ENCODE measurements around the gene SCPEP1. TPM values are rescaled to one million over a fixed set of nuclear protein-coding genes. Genes with fewer than 3 reads are reported as not detected.

SCPEP1 gene
- total RNA-seq, 1 experiment from 2014 or later, result 55.6 TPM

DNA sequence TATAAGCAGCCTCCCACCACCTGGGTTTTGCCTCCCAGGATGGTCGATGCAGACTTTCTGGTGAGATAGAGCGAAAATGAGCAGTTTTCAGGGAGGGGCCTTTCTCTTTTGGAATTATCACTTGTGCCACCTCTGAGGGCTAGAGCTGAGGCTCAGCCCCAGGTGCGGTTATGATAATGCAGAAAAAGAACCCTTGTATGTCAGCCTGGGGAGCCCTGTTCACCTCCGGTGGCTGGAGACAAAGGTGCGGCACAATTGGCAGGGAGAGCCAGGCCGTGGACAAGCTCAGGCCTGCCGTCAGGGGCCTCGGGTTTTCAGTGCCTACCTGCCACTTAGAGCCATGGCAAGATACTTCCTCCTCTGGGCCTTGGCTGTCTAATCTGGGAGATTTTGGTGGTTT, 4.4 kb downstream of the SCPEP1 start:
- Histone ChIP-seq H3K36me3 (peaks cover 3% of the 10 kb centered on the region; the same call in 1 of the 2 replicates), H3K27me3 (no peaks in the 10 kb centered on the region), H3K9me3 (no peaks in the 10 kb centered on the region), H3K4me3 (no peak overlapping the region)
- DNase-seq, result no peak

DNA sequence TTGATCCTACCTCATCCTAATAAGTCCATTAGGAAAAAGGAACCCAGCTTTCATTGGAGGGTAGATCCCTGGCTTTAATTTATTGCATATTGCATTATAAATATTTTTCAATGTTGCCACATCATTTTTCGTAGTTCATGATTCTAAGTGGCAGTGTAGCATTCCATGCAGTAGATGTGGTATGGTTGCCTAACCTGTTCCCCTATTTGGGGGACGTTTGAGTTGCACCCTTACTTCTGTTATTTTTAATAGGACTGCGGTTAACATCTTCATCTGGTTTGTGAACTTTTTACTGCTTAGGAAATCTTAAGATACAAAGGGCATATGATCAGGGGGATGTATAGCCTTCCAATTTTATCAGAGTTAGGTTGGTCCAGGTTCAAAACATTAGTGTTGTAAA, 5.4 kb downstream of the SCPEP1 start:
- Histone ChIP-seq H3K36me3 (peaks cover 7% of the 10 kb centered on the region), H3K4me3 (no peak overlapping the region), H3K9me3 (no peaks in the 10 kb centered on the region), H3K27me3 (no peaks in the 10 kb centered on the region)
- DNase-seq, result no peak

DNA sequence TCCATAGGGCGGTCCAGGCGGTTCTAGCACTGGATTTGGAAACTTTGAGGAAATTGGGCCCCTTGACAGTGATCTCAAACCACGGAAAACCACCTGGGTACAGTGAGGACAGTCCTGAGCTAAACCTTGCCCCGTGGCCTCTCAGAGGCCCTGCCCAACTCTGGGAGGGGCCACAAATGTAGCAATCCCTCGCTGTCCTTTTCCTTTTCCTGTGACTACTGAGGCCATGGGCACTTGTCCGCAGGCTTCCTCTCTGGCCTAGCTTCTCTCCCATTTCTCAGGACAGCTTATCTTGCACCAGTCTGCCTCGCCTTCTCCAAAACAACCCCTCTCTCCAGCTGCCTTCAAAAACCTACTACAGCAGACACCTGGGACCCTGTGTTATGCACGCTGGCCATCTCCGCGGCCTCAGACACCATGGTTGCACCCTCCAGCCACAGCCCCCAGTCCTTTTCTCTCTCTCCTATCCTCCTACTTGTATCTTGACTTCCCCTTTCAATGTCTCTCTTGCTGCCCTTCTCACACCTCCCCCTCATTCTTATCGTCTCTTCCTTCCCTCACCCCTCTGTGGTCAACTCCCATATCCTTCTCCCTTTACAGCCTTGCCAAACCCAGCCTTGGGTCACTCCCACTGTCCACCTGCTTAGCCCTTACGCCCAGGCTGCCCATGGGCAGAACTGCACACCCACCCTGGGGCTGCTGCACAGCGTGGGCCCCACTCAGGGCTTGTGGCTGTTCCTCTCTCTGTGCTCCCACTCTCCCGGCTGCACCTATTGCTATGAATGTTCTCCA, 7.6 kb downstream of the SCPEP1 start:
- no peaks in the 10 kb centered on the region for H3K9me3 ChIP-seq
- H3K4me3 ChIP-seq, result no peak overlapping the region
- H3K27me3 ChIP-seq, result no peaks in the 10 kb centered on the region
- no peak for DNase-seq
- peaks cover 7% of the 10 kb centered on the region for H3K36me3 ChIP-seq

DNA sequence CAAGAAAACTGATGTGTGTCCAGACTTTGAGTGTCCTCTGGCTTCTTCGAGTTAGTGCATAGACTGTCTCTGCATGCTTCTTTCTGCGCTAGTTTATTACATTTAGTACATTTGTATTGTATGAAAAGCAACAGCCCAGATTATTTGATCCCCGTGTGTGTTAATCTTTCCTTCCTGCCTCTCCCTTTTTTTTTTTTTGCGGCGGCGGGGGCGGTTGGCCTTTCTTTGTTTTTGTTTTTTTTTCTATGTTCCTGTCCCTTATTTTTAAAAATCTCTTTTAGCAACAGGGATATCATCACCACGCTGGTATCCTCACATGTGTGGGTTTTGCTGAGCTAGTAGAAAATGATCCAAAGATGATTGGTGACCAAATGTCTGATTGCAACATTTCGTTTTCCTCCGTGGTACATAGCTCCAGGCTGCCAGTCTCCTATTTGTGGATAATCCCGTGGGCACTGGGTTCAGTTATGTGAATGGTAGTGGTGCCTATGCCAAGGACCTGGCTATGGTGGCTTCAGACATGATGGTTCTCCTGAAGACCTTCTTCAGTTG, 9.4 kb downstream of the SCPEP1 start:
- no peaks in the 10 kb centered on the region for H3K9me3 ChIP-seq
- no peaks in the 10 kb centered on the region for H3K27me3 ChIP-seq
- DNase-seq, result no peak
- peaks cover 7% of the 10 kb centered on the region for H3K36me3 ChIP-seq
- no peak overlapping the region for H3K4me3 ChIP-seq

DNA sequence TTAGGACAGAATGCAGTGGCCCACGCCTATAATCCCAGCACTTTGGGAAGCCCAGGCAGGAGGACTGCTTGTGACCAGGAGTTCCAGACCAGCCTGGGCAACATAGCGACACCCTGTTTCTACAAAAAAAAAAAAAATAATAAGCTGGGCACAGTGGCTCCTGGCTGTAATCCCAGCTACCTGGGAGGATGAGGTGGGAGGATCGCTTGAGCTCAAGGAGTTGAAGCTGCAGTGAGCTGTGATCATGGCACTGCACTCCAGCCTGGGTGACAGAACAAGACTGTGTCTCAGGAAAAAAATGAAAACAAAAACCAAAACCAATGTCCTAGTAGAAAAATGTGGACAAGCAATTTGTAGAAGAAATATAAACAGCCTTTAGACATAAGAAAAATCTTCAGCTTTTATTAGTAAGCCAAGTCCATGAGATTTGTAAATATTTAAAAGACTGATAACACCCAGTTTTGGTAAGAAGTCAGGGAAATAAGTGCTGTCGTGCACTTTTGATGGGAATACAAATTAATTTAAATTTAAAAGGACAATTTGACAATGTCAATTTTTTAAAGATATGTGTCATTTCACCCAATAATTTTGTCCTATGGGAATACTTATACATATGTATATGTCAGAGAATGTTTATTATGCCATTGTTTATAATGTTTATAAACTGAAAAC, 11.1 kb downstream of the SCPEP1 start:
- H3K4me3 ChIP-seq, result no peak overlapping the region
- no peaks in the 10 kb centered on the region for H3K9me3 ChIP-seq
- no peak for DNase-seq
- H3K36me3 ChIP-seq, result peaks cover 7% of the 10 kb centered on the region
- no peaks in the 10 kb centered on the region for H3K27me3 ChIP-seq

DNA sequence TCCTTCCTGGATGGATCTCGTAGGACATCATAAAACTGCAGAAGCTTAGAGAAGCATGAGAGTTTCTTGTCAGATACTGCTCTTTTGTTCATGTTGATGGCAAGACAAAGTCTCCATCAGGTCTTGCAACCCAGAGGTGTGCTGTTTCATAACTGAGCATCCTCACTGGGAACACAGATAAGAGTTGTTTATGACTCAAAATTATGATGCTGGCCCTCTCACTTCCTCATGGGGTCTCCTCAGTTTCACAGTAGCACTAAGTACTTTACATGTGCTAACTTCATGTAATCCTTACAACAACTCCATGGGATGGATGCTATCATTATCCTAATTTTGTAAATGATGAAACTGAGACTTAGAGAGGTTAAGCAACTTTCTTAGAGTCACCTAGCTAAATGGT, 14.4 kb downstream of the SCPEP1 start:
- H3K27me3 ChIP-seq, result no peaks in the 10 kb centered on the region
- H3K4me3 ChIP-seq, result no peak overlapping the region
- no peak for DNase-seq
- peaks cover 10% of the 10 kb centered on the region for H3K36me3 ChIP-seq
- H3K9me3 ChIP-seq, result no peaks in the 10 kb centered on the region

DNA sequence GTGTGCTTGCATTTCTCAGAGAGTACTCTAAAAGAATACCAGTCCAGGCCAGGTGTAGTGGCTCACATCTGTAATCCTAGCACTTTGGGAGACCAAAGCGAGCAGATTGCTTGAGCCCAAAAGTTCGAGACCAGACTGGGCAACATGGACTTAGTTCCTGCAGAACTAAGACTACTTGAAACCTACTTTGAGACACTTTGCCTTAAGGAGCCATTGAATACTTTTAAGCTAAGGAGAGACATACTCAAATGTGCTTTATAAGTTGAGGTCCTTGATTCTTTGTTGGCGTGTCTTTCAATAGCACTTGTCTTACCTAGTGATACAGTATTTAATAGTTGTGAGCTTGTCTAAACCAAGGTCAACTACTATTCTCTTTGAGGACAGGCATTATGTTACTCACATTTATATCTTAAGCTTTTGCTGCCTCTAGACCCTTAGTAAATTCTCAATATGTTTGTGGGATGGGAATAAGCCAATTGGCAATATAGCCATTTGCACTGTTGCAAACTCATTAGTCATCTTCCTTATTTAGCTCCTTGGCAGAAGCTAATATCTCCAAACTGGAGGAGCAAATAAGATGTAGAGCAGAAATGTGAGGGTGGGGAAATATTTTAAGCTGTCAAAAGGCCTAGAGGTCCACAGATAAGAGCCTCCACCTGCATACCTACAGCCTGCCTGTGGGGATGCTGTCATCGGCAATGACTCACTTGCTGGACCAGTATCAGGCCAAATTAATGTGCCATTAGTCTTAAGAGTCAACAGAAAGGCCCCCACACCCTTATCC, 16.3 kb downstream of the SCPEP1 start:
- Histone ChIP-seq H3K27me3 (no peaks in the 10 kb centered on the region), H3K4me3 (no peak overlapping the region), H3K9me3 (no peaks in the 10 kb centered on the region), H3K36me3 (peaks cover 5% of the 10 kb centered on the region)
- no peak for DNase-seq

DNA sequence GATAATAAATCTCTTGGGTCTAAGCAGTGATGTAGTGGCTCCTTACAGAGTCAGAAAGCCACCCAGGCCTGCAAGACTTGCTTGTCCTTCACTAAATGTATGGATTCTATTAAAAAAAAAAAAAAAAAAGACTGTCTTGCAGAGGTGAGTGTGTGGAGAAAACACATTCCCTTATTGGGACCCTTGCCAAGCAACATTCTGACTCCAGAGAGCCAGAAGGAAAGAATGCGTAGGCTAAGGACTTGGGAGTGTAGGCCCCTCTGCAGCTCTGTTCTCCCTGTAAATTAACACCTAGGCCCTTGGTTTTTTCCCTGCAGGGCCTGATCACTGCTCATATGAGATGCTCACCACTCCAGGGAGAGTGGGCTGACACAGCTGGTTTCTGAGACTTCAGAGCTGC, 17.8 kb downstream of the SCPEP1 start:
- DNase-seq, result no peak
- Histone ChIP-seq H3K4me3 (no peak overlapping the region), H3K9me3 (no peaks in the 10 kb centered on the region), H3K36me3 (peaks cover 5% of the 10 kb centered on the region), H3K27me3 (no peaks in the 10 kb centered on the region)

DNA sequence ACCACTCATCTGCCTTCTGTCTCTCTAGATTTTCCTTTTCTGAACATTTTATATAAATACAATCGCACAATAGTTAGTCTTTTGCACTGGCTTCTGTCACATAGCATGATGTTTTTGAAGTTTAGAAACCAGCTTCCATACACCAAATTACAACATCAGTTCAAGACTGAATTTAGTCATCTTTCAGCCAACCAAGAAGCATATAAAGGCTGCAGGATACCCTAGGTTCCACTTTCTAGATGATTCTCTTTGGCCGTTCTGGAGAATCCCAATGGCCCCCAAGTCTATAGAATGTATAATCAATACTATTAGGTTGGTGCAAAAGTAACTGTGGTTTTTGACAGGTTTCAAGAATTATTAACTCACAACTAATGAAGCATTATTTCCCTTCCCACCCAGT, 19.4 kb downstream of the SCPEP1 start:
- Histone ChIP-seq H3K27me3 (no peaks in the 10 kb centered on the region), H3K36me3 (peaks cover 5% of the 10 kb centered on the region), H3K4me3 (no peak overlapping the region)

DNA sequence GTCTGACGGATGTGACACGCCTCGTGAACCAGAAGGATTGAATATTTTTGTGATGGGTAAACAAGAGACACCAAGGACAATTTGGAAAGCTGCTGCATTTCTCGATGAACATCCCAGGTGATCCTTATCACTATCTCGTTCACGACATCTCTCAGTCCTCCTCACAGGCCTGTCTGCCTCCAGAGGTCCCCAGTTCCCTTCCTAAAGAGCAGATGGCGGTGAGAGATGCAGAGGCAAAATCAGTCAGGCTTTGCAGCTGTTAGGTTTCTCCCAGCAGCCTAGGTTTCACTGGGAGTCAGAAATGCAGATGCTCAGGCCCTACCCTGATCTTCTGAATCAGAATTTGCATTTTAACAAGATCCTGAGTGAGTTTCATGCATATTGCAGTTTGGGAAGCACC, 23.6 kb downstream of the SCPEP1 start:
- Histone ChIP-seq H3K36me3 (no peaks in the 10 kb centered on the region; the same call in 1 of the 2 replicates), H3K27me3 (no peaks in the 10 kb centered on the region), H3K9me3 (no peaks in the 10 kb centered on the region), H3K4me3 (no peak overlapping the region)
- DNase-seq, result no peak

More for the DNA sequence above, 19.4 kb downstream of the SCPEP1 start:
- DNase-seq, result no peak
- no peaks in the 10 kb centered on the region for H3K9me3 ChIP-seq

DNA sequence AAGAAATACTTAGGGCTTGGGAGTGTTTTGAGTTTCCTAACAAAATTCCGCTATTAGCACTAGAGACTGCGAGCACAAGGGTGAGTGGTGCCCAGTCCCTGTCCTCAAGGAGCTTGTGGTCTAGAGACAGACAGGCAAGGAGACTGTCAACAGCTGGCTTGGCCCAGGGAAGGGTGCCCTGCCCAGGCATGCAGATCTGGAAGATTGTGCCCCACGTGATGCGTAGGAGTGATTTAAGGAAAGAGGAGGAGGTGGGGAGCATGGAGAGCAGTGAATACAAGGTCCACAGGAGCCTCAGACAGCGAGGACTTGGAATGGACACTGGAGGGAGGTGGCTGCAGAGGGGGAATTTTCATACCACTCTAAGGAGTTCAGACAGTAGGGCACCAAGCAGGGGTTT, 25.0 kb downstream of the SCPEP1 start:
- no peak for DNase-seq
- Histone ChIP-seq H3K27me3 (no peaks in the 10 kb centered on the region), H3K4me3 (no peak overlapping the region), H3K9me3 (no peaks in the 10 kb centered on the region), H3K36me3 (no peaks in the 10 kb centered on the region; the same call in 1 of the 2 replicates)

DNA sequence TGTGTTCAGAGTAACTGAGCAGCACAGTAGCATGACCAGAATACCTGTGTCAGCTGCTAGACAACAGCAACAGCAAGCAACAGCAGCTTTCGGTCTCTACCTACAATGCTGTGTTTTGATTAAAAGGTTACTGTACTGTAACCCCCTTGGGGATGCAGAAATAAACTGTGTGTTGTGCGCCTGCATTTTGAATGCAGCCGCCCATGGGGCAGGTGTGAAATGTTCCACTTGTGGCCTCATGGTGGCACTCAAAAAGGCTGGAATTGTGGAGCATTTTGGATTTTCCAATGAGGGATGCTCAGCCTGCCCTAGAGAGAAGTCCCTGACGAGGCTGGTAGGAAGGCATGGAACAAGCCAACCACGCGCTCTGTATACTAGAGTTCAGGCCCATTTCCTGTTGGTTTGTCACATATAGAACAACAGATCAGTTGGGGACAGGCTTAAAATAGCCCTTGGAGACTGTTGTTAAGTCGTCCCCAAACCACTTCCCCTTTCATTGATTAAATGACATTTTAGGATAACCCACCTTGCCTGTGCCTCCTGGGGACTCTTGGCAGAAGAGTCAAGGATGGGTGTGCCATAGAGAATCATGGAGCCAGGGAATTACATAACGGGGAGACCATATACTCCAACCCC, 27.1 kb downstream of the SCPEP1 start:
- no peak for DNase-seq
- no peaks in the 10 kb centered on the region for H3K27me3 ChIP-seq
- H3K36me3 ChIP-seq, result no peaks in the 10 kb centered on the region; the same call in 1 of the 2 replicates
- H3K9me3 ChIP-seq, result no peaks in the 10 kb centered on the region
- no peak overlapping the region for H3K4me3 ChIP-seq

DNA sequence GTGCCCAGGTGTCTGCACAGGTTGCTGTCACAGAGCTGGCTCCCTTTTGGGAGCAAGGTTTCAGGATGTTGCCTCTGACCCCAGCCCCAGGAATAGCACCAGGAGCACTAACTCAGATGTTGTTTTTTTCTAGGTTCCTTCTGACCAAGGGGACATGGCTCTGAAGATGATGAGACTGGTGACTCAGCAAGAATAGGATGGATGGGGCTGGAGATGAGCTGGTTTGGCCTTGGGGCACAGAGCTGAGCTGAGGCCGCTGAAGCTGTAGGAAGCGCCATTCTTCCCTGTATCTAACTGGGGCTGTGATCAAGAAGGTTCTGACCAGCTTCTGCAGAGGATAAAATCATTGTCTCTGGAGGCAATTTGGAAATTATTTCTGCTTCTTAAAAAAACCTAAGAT, 28.1 kb downstream of the SCPEP1 start:
- H3K4me3 ChIP-seq, result no peak overlapping the region
- H3K9me3 ChIP-seq, result no peaks in the 10 kb centered on the region
- no peak for DNase-seq
- H3K36me3 ChIP-seq, result no peaks in the 10 kb centered on the region; the same call in 1 of the 2 replicates
- no peaks in the 10 kb centered on the region for H3K27me3 ChIP-seq

DNA sequence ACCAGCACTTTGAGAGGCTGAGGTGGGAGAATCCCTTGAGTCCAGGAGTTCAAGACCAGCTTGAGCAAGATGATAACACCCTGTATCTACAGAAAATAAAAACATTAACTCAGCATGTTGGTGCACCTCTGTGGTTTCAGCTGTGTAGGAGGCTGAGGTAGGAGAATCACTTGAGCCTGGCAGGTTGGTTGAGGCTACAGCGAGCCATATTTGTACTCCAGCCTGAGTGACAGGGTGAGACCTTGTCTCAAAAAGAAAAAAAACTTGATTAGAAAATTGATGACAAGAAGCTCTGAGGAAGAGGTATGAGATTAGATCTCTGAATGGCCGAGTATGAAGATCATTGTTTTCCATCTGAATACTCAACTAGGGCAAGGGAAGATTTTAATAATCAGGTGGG, 31.0 kb downstream of the SCPEP1 start:
- no peak for DNase-seq
- no peak overlapping the region for H3K4me3 ChIP-seq
- no peaks in the 10 kb centered on the region for H3K9me3 ChIP-seq
- H3K27me3 ChIP-seq, result no peaks in the 10 kb centered on the region
- no peaks in the 10 kb centered on the region; the same call in 1 of the 2 replicates for H3K36me3 ChIP-seq

DNA sequence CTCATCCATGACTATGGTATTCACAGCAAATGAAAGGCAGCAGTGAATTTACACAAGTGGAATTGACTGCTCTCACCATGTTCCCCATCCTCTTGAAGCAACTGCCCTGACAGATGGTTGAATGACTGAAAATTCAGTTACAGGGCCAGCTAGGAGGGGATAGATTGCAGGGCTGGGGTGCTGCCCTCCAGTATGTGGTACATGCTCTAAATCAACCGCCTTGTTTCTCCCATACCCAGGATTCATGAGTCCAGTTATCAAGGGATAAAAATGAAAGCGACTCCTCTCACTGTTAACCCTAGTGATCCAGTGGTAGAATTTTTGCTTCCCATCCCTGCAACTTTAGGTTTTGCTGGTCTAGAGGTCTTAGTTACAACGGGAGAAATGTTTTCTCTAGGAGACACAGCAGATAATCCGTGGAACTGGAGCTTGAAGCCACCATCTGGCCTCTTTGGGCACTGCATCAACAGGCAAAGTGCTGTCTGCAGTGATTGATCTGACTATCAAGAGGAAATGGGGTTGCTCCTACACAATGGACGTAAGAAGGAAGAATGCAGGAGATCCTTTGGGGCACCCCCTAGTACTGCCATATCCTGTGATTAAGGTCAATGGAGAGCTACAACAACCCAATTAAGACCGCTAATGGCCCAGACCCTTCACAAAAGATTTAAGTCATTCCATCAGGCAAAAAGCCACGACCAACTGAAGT, 32.0 kb downstream of the SCPEP1 start:
- H3K4me3 ChIP-seq, result no peak overlapping the region
- peak; percentile 55 for DNase-seq
- H3K36me3 ChIP-seq, result no peaks in the 10 kb centered on the region; the same call in 1 of the 2 replicates

DNA sequence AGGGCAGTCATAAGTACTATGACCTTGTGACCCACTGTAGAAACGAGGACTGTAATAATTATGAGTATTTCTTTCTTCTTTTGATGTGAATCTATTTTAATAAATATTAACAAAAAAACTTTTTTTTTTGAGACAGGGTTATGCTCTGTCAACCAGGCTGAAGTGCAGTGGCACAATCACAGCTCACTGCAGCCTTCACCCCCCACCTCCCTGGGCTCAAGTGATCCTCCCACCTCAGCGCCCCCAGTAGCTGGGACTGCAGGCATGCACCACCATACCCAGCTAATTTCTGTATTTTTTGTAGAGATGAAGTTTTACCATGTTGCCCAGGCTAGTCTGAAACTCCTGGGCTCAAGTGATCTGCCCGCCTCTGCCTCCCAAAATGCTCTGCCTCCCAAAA, 32.6 kb downstream of the SCPEP1 start:
- no peak overlapping the region for H3K4me3 ChIP-seq

More for the DNA sequence above, 32.0 kb downstream of the SCPEP1 start:
- Histone ChIP-seq H3K9me3 (no peaks in the 10 kb centered on the region), H3K27me3 (no peaks in the 10 kb centered on the region)

More for the DNA sequence above, 32.6 kb downstream of the SCPEP1 start:
- no peaks in the 10 kb centered on the region for H3K27me3 ChIP-seq
- DNase-seq, result no peak
- no peaks in the 10 kb centered on the region for H3K9me3 ChIP-seq
- no peaks in the 10 kb centered on the region; the same call in 1 of the 2 replicates for H3K36me3 ChIP-seq

Data from MG63 (cell line).